CD4-positive, alpha-beta T cell treated with Interleukin-17A for 1 hour (primary cell): ENCODE data around the gene PAK4.
"Not testable (repeated sequence)": the region's sequence is repeated elsewhere in the genome, so short reads cannot be mapped to it uniquely, and the experiment has no call there.

Source experiments
- DNase-seq: peaks from one replicate; pipeline ENCODE4 v3.0.0-alpha.2; 2020

The PAK4 gene

DNA sequence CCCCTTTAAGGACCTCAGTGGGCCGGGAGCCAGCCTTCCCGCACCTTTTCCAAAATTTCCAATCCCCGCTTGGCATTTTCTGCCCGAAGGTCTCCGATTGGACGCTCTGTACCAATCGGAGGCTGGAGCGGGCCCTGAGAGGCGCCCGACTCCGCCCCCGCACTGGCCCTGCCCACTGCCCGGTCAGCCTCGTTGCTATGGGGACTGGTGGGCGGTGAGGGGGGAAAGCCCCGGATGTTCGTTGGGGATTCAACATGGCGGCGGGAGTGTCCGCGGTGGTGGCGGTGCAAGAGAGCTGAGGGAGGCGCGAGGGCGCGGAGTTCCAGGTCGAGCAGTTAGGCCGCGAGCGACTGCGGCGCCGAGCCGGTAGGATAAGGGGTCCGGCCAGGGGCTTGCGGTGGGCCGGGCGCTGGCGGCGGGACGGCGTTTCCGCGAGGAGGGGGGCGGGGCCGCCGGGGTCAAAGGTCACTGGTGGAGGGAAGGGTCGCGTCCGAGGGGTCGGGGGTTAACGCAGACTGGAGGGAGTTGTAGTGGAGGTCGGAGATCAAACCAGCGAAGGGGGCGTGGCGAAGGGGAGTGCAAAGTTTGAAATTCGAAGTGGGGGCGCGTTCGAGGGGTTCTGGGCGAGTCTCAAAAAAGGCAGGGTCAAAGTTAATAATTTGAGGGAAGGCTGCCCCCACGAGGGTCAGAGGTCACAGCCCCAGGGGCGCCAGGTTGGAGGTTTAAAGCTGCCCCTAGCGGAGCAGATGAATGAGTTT, at the start of gene PAK4:
PAK4 (plus strand) TSS at position 233 of the 758 bp plus-strand sequence. CDS start 43,768 bp downstream, outside the sequence.
- DNase-seq: peak; percentile 97

DNA sequence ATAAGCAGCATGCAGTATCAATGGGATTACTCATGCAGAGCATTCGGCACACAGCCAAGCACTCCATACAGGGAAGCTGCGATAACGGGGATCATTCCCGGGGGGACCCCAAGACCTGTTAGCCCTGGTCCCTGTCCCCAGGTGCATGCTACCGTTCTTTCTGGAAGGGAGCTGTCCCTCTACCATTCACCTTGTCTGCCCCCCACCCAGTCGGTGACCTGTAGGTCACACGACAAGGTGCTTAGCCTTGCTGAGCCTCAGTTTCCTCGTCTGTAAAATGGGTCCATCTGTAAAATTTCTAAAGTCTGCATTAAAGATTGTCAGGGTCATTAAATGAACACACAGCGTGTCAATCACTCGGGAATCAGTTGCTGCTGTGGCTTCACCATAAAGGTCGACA, 48.3 kb upstream of the PAK4 start:
- DNase-seq: no peak

DNA sequence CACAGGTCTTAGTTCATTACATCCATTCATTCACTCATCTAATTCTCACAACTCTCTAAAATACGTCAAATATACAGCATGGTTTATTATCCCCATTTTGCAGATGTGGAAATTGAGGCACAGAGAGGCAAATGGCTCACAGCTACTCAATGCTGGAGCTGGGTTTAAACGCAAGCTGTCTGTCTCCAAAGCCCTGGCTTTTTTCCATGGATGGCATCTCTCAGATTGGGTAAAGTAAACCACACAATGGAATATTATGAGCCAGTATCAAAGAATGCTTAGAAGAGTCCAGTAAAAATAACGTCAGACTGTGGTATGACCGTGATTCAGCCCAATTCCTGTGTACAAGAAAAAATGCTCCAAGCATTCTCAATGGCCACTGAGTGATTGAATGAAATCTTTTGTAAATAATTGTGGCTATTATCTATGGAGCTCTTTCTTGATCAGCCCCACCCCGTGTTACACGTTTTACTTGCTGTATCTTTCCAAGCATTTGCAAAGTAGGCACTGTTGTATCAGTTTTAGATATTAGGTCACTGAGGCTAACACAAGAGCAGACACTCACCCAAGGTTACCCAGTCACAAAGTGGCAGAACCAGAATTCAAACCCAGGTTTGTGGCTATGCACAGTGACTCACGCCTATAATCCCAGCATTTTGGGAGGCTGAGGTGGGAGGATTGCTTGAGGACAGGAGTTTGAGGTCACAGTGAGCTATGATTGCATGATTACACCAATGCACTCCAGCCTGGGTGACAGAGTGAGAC, 47.0 kb upstream of the PAK4 start:
- no peak for DNase-seq

DNA sequence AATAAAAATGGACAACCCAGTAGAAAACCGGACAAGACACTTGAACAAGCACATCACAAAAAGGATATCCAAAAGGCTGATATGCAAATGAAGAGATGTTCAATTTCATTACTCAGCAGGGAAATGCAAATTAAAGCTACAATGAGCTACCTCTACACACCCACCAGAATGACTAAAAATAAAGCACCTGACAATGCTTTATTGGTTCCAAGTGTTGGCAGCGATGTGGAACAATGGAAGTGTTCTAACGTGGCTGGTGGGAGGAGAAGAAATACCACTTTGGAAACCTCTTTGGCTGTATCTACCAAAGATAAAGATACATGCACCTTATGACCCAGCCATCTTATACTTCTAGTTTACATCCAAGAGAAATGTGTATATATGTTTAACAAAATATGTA, 45.2 kb upstream of the PAK4 start:
- no peak for DNase-seq

DNA sequence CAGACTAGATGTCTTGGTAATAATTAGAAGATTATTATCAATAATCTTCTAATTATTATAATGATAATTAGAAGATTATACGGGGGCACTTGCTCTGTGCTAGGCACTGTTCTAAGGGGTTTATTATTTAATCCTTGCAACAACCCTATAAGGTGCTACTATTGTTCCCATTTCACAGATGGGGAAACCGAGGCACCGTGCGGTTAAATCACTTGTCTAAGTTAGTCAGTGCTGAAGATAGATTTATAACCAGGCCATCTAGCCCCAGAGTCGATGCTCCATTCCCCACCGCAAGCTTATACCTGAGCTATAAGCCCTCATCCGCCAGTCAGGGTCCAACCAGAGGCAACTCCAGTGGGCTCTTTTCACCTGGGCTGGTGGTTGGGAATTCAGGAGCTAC, 43.4 kb upstream of the PAK4 start:
- no peak for DNase-seq

DNA sequence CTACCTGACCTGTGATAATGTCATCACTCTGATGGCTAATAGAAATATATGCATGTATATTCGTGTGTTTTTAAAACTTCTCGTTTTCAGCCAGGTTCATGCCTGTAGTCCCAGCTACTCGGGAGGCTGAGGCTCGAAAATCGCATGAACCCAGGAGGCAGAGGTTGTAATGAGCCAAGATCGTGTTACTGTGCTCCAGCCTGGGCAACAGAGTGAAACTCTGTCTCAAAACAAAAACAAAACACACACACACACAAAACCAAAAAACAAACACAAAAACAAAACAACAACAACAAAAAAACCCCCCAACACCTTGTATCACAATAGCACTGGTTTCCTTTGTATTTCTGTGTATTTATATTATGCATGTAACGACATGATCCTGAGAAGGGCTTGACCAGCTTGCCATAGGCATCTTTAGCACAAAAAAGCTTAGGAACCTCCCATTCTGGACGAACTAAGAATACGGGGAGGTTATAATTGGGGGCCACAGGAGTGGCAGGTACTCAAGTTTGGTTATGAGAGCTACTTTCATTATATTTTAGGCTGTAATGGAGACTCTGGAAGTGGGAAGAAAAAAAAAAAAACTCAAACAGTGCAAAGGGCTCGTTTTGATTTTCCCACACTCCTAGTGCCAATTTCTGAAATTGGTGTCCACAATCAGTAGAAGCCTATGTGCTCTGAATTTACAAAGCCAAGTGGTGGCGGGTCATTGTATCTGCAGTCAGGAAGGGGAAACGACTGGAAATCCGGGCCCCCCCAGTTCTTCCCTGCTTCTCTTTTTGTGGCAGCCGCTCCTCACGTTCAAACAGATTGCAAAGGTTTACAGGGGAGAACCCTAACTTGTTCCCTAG, 42.6 kb upstream of the PAK4 start:
- DNase-seq: no peak

DNA sequence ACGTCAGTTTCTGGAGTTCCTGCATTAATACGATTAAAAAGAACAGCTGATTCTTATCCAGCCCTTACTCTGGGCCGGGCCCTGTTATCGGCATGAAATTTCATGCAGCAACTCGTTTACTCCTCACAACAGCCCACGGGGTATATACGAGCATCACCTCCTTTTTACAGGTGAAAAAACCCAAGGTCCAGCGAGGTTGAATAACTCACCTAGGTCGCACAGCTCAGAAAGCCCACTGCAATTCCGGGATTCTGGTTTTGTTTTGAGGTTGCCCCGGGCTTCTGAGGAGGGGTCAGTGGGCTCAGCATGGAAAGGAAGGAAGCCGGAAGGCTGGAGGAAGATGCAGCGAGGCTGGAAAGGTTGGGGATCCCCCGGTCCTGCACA, 42.0 kb upstream of the PAK4 start:
- no peak for DNase-seq

DNA sequence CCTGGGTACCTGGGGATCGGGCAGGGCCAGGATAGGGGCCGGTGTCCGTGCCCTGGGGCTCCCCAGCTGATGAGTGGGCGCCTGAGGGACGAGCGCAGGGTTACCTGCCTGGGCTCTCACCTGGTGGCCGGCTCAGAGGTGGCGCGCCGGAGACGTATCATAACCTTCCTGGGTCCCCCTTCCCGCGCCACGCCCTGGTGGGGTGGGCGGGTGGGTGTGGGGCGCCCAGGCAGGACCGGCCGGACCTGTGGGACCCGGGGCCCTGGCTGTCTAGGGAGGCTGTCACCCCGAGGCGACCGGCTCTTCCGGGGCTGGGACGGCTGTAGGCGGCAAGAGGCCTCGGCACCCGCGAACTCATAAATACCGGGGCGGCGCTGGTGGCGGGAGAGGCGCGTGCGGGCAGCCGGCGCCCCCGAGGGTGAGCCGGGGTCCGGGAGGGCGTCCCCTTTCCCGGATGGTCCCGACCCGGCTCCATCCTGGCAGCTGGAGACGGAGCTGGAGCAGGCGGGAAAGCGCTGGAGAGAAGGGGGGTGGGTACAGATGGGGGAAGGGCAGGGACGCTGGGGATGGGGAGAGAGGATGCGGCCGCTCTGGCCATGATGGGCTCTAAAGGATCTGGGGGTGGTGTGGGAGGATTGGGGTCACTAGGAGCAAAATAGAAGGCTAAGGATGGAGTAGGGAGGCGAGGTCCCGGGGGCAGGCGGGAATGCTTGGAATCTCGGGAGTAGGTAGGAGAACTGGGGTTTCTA, 41.4 kb upstream of the PAK4 start, which contains the start of gene ACP7:
ACP7 (plus strand) TSS at position 386 of the 749 bp plus-strand sequence. CDS start 902 bp downstream, outside the sequence.
- peak; percentile 18 for DNase-seq

DNA sequence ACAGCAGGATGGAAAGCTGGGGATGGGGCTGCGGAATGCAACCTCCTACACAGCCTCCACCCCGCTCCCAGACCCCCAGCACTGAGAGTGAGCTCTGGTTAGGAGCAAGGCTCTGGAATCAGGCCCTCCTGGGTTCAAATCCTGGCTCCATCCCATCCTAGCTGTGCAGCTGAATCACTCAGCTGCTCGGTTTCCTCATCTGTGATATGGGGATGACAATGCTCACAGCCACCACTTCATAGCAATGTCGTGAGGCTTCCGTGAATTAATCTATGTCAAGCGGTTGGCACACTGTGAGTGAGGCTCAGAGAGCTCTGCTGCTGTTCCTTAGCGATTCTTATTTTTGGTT, 40.9 kb upstream of the PAK4 start:
- DNase-seq: no peak

DNA sequence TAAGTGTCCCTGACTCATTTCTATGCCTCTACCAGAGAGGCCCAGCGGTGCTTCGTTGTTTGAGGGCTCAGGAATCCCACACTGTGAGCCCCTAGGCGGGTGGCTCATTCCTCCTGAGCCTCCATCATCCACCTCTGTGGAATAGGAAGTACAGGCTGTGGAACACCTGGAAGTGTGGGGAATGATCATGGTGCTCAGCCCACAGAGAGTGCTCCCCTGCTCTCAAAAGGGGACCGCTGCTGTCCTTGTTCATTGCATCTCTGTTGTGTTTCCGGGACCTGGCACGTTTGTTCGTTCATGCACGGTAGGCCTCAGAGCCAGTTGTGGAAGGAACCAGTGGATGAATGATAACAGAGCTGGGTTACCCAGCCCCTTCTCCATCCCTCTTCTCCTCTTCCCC, 40.2 kb upstream of the PAK4 start:
- DNase-seq: no peak

DNA sequence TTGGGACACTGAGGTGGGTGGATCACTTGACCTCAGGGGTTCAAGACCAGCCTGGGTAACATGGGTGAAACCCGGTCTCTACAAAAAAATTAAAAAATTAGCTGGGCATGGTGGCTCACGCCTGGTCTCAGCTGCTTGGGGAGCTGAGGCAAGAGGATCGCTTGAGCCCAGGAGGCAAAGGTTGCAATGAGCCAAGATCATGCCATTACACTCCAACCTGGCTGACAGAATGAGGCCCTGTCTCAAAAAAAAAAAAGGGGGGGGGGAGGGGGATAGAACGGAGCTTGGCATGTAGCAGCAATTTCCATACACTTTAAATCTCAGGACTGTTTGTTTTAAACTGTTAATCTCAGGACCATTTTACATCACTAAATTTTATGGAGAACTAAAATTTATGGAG, 39.2 kb upstream of the PAK4 start:
- DNase-seq: no peak

DNA sequence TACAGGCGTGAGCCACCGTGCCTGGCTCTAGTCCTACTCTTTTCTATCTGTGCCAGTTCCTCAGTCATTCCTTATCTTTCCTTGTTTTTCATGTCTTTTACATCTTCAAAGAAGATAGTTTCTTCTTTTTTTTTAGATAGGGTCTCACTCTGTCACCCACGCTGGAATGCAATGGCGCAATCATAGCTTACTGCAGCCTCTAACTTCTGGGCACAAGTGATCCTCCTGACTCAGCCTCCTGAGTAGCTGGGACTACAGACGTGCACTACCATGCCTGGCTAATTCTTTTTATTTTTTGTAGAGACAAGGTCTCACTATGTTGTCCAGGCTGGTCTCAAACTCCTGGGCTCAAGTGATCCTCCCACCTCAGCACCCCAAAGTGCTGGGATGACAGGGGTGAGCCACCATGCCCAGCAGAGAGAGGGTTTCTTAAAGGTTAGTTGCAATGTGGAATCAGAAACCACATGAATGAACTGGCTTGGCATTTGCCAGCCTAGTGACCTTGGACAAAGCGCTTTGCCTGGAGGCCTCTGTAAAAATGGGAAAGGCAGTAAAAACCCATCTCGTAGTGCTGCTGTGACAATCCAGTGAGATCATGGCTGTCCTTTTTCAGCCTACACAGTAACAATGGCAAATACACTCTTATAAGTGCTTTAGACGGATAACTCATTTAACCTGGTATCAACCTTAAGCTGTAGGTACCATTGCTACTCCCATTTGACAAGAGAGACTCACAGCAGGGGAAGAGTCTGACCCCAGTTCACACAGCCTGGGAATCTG, 37.5 kb upstream of the PAK4 start:
- no peak for DNase-seq

DNA sequence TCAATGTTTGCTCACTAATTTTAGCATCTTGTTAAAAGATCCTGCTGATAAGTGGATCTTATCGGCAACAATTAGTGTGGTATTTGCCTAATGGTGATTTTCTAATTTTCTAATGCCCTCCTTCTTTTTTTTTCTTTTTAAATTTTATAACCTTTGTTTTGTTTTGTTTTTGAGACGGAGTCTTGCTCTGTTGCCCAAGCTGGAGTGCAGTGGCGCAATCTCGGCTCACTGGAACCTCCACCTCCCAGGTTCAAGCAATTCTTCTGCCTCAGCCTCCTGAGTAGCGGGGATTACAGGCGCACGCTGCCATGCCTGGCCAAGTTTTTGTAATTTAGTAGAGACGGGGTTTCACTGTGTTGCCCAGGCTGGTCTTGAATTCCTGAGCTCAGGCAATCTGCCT, 35.6 kb upstream of the PAK4 start:
- not testable (repeated sequence) for DNase-seq

DNA sequence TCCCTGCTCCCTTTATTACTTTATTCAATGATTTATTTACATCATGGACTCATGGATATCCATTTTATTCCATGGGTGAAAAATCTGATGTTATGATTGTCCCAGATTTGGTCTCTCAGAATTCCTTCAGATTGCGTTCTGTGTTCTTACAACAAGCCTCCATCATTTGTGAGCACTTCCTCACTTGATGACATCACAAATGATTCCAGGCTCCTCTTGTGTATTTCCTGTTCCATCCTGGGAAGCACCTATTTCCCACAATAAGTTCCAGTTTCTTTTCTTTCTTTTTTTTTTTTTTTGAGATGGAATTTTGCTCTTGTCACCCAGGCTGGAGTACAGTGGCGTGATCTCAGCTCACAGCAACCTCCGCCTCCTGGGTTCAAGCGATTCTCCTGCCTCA, 34.7 kb upstream of the PAK4 start:
- no peak for DNase-seq

DNA sequence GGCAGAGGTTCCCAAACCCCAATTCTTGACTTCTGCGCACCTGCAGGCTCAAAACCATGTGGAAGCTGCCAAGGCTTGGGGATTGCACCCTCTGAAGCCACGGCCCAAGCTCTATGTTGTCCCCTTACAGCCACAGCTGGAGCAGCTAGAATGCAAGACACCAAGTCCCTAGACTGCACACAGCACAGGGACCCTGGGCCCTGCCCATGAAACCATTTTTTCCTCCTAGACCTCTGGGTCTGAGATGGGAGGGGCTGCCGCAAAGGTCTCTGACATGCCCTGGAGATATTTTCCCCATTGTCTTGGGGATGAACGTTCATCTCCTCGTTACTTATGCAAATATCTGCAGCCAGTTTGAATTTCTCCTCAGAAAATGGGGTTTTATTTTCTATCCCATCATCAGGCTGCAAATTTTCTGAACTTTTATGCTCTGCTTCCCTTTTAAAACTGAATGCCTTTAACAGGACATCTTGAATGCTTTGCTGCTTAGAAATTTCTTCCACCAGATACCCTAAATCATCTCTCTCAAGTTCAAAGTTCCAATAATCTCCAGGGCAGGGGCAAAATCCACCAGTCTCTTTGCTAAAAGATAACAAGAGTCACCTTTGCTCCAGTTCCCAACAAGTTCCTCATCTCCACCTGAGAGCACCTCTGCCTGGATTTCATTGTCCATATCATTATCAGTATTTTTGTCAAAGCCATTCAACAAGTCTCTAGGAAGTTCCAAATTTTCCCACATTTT, 29.6 kb upstream of the PAK4 start:
- DNase-seq: not testable (repeated sequence)

DNA sequence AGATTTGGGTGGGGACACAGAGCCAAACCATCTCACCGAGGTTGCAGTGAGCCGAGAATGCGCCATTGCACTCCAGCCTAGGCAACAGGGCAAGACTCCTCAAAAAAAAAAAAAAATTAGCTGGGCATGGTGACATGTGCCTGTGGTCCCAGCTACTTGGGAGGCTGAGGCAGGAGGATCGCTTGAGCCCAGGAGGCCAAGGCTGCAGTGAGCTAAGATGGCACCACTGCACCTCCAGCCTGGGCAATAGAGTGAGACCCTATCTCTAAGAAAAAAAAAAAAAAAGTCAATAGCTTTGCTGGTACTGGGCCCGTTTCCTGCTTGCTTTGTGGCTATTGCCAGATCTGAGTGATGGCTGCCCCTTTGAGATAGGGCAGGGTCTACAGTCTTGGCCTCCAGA, 28.3 kb upstream of the PAK4 start:
- DNase-seq: no peak

DNA sequence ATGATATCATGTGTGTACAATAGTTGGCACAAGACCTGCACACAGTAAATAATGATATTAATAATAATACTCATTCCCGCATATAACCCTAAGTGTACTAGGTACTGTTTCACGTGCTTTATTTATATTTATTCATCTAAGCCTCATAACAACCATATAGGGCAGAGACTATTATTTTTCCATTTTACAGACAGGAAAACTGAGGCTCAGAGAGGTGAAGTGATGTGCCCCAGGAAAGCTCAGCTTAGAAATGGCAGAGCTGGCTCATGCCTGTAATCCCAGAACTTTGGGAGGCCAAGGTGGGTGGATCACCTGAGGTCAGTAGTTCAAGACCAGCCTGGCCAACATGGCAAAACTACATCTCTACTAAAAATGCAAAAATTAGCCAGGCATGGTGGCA, 27.9 kb upstream of the PAK4 start:
- no peak for DNase-seq

DNA sequence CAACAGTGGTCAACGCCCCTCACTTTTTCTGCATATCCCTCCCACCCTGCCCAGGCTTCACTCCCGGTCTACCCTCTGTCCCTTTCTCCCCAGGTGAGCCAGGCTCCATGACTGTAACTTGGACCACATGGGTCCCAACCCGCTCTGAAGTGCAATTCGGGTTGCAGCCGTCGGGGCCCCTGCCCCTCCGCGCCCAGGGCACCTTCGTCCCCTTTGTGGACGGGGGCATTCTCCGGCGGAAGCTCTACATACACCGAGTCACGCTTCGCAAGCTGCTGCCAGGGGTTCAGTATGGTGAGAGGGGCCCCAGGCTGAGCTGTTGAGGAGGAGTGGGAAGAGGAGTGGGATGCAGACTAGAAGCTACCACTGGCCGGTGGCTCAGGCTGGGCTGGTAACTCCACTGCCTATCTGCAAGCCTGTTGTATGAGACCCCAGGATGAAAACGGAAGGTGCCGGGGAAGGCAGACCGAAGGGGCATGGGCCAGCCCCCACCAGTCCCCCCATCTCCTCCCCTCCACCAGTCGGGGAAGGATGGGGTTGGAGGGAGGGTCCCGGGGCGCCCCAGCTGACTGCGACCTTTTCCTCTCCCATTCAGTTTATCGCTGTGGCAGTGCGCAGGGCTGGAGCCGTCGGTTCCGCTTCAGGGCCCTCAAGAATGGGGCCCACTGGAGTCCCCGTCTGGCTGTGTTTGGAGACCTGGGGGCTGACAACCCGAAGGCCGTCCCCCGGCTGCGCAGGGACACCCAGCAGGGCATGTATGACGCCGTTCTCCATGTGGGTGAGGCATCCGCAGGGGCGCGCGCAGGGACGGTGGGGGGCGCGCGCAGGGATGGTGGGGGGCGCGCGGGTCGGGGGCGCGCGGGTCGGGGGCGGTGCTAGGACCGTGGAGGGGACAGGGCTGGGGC, 27.0 kb upstream of the PAK4 start:
- no peak for DNase-seq

DNA sequence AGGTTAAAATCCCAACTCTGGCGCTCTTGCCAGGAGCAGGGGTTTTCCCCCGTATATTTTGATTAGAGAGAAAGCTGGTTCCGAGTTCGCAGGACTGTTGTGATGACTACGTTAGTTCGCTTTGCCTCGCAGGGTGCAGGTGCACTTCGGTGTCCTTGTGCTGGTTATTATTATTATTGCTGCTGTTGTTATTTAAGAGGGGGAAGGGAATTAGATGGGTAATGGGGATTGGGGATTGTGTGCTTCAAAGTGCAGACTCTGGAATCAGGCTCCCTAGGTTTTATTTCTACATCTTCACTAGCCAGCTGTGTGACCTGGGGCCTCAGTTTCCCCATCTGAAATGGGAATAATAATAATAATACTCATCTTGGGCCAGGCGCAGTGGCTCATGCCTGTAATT, 26.2 kb upstream of the PAK4 start:
- no peak for DNase-seq
